Thyroid gland (tissue), 4 donors: ENCODE results near the gene AKT1.

ENCODE experiments used
- CTCF ChIP-seq, 6 experiments: fragments of 200-600 bp in 3 of 6; fragments of 450-650 bp in 3 of 6; sonication (generic) in 3 of 6; IDR thresholded peaks; one replicate each; pipeline ENCODE4 v1.5.1; 2016 to 2019; ENCODE audit warnings: antibody characterized with exemption in 6 of 6, mild to moderate bottlenecking in 2 of 6, inconsistent platforms in 1 of 6, moderate library complexity in 1 of 6
- POLR2A ChIP-seq, 2 donors: fragments of 450-650 bp; IDR thresholded peaks; one replicate each; pipeline ENCODE4 v1.6.1; 2017; ENCODE audit warnings: antibody characterized with exemption in 2 of 2, mild to moderate bottlenecking in 2 of 2, moderate library complexity in 1 of 2

- TF ChIP-seq POLR2A (IDR thresholded peaks at IDR 0.05) (no peak), CTCF (IDR thresholded peaks at IDR 0.05) (no peak)
Observed at GRCh38 chr14:104751539-104752422, 43.8 kb downstream of the AKT1 start.
